Stimulated activated CD4-positive, alpha-beta T cell treated with anti-CD3 and anti-CD28 coated beads, Interleukin-1b, Interleukin-23, amount 100 ng/mL, for 4 hours (primary cell): ENCODE data around the gene RPL31.
"Not testable (repeated sequence)": the region's sequence is repeated elsewhere in the genome, so short reads cannot be mapped to it uniquely, and the experiment has no call there.

ENCODE experiments used
- DNase-seq, 2 donors: peaks; one replicate each; pipeline ENCODE4 v3.0.0-alpha.2; 2020; ENCODE audit warnings: low read depth in 2 of 2

RPL31 gene

GRCh38 chr2:101026253-101026701 lies 24.2 kb downstream of the RPL31 start:
- DNase-seq: no peak

GRCh38 chr2:101026923-101027469 lies 24.9 kb downstream of the RPL31 start:
- no peak for DNase-seq

- no peak for DNase-seq
These were observed 25.8 kb downstream of the RPL31 start for GRCh38 chr2:101027852-101028251.

DNA sequence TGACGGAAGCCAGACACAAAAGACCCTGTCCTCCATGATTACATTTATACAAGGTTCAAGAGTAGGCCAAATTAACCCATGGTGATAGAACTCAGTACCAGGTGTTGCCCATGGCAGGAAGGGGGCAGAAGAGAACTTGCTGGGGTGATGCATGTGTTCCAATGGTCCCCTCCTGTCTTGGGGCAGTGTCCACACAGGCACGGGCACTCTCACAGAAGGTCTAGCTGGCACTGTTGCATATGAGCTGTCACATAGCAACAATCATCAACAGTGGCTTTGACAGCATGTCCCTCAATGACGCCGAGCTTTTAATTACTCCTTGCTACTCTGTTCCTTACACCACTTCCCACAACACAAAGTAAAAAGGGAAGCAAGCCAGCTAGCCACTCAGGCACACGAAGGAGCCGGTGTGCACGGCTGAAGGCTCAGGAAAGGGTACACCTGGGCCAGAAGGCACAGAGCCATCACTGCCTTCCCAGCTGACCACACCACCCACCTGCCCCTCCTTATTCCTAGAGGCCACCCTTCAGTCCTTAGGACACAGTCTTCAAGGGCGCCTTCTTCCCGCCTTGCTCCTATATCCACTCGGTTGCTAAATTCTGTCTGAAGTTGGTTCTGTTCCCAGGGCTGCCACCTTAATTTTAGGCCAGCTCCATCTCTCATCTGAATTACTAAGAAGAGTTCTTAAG lies 28.9 kb downstream of the RPL31 start:
- DNase-seq: no peak

DNA sequence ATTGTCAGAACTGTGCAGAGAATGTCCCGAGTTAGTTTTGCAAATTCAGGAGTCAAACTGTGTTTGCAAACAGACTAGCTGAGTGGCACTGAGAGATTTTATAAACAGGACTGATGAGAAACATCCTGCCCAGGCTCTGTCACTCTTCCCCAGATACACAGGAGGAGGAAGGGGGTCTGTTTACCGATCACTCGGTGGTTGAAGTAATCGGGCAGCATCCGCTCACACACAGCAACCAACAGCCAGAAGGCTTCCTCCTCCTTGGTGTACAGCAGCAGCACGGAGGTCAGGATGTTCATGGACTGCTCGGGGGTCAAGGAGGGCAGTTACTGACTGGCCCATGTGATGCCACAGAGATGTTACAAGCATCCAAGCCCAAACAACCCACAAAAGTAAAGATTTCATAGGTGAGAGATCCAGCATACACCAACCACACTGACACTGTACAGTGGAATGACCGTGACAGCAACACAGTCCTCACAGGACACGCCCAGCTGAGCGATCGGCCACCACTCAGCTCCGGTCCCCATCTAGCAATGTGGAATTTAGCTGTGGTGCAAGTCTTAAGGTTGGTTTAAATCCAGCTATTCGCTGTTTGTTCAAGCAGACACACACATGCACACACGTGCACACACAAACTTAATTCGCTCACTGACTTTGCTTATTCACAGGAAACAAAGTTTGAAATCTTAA lies 30.1 kb downstream of the RPL31 start:
- DNase-seq: no peak

DNA sequence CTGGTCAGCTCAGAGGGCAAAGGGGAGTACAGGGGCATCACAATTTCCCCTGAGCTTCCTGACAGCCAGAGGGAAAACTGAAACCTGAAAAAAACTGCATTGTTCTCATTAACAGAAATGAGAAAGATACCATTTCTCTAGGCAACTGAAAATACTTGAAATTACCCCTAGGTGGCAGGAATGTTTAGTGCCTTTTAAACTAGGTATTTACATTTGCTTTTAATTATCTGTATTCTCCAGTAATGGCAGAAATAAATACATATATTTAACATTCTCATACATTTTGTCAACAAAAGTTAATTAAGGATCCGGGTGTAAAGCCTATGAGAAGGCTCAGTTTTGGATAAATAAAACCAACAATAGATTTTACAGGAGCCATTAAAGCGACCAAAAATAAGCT lies 34.5 kb downstream of the RPL31 start:
- no peak for DNase-seq

DNA sequence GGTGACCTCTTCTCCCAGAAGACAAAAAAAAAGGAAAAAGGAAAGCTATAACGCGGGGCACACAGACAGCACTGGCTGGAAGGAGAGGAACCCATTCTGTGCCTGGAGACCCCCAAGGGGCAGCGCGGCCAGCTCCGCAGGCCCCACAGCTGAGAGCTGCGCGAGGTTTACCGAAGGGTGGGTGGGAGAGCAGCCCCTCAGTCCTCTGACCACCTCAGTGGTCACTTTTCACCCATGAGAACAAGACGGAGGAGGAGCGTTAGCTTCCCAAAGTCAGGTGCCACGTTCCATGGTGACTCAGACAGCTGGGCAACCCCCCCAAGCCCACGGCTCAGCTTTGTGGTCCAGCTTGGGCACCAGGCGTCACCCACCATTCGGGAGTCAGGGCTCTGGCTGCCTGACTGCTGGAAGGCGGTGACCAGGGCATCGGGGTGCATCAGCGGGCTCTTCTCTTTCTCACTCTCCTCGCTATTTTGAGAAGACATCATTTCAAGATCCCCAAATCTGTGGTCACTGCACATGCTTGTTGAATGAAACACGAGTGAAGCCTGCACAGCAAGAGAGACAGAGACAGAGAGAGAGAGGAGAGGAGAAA lies 35.2 kb downstream of the RPL31 start:
- DNase-seq: no peak

- DNase-seq: no peak
These were observed 36.6 kb downstream of the RPL31 start for GRCh38 chr2:101038455-101039255.

DNA sequence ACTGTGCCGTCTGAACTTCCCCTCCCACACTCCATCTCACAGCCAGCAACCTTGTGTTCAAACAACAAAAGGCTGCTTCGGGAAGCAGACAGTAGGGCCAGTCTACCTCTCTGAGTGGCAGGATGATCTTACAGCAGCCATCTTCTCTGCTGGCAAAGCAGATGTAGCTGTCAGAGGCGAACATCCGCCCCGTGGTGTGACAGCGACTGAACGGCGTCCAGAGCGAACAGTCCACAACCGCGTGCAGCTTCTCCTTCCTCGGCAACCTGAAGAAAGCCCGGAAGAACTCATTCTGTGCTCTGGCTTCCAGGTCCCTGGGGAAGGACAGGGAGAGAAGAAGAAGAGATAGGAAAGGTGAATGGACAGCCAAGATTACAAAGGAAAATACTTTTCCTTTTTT lies 38.0 kb downstream of the RPL31 start:
- DNase-seq: no peak

DNA sequence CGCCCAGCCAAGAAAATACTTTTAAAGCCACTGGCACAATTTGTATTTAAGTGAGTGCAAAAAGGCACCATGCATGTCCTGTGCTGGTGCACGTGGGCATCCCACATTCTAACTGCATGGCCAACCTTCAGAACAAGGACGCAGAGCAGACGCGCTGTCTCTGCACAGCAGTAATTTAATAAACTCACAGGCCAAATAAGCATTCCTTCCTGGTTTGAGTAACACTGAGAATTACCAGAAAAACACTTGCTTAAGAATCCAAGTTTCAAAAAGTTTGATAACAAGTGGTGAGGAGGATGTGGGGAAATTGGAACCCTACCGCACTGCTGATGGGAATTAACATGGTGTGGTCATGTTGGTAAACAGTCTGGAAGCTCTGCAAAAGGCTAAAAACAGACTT lies 38.7 kb downstream of the RPL31 start:
- DNase-seq: no peak

DNA sequence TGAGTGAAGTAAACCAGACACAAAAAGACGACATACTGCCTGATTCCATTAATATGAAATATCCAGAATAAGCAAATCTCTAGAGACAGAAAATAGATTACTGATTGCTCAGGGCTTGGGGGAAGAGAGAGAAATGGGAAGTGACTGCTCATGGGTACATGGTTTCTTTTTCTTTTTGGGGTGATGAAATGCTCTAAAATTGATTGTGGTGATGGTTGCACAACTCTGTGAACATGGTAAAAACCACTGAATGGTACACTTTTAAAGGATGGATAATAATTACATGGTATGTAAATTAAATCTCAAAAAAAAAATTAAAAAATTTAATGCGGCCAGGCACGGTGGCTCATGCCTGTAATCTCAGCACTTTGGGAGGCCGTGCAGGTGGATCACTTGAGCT lies 39.3 kb downstream of the RPL31 start:
- no peak for DNase-seq

GRCh38 chr2:101045330-101045729 lies 43.2 kb downstream of the RPL31 start:
- DNase-seq: no peak

- DNase-seq: no peak
These were observed 45.1 kb downstream of the RPL31 start for GRCh38 chr2:101047075-101047766.

DNA sequence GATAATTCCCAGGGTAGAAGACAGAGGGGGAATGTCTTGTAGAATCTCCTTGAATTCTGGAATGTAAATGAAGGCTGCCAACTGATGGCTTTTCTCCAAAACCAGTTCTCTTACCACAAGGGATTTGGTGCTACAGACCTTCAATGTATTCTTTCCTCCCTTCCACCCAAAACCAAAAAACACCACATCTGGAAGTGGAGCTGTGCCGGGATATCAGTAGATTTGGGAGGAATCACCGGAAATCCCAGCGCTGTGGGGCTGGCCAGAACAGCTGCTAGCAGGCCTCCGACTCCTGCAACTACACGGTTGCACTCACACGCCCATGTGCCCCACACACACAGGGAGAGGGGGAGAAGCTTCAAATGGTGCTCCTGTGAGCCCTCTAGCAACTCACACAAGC lies 45.7 kb downstream of the RPL31 start:
- DNase-seq: no peak

DNA sequence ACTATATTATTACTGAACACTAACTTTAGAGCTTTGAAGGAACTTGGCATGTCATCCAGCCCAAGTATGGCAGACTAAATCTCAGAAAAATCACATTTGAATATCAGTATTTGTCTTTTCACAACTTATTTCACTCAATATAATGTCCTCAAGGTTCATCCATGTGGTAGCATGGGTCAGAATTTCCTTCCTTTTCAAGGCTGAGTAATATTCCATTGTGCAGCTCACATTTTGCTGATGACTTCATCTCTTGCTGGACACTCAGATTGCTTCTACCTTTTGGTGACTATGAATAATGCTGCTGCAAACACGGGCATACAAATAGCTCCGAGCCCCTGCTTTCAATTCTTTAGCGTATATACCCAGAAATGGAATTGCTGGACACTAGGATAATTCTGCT lies 46.7 kb downstream of the RPL31 start:
- no peak for DNase-seq

DNA sequence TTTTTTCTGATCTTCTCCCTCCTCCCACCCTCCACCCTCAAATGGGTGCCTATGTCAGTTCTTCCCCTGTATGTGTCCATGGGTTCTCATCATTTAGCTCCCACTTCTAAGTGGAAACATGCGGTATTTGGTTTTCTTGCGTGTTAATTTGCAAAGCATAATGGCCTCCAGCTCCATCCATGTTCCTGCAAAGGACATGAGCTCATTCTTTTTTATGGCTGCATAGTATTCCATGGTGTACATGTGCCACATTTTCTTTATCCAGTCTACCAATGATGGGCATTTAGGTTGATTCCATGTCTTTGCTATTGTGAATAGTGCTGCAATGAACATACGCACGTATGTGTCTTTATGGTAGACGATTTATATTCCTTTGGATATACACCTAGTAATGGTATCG lies 48.8 kb downstream of the RPL31 start:
- DNase-seq: not testable (repeated sequence)

GRCh38 chr2:101052147-101052546 lies 50.1 kb downstream of the RPL31 start:
- DNase-seq: no peak

DNA sequence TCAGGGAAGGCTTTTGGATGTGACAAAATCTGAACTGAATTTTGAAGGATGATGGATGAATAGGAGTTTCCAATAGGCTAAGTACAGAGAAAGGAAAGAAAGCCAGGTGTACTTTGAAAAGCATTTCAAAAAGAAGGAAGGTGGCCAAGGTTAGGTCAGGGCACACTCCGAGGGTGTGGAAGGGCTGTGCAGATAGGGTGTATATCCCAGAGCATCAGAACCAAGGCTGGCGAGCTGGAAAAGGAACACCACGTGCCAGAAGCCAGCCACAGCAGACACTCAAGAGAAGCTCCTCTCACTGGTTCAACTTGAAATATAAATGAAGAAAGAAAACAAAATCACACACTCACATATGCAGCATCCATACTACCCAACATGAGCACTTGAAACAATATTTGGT lies 51.0 kb downstream of the RPL31 start:
- no peak for DNase-seq
